B cell (primary cell): ENCODE data around the gene SASH1. TPM values are rescaled to one million over a fixed set of nuclear protein-coding genes. Genes with fewer than 3 reads are reported as not detected.

ENCODE experiments used
- ATAC-seq: fragments of 200-7000 bp; cut with Tn5 transposase; one replicate; pipeline ENCODE4 v1.10.0; 2021; ENCODE audit warnings: low read depth, mild to moderate bottlenecking, moderate number of reproducible peaks, moderate library complexity
- CTCF ChIA-PET: fragments of 350-600 bp; sonication (Branson Sonifier 250); formaldehyde crosslinking; loops from one replicate; lab custom pipeline; 2021; ENCODE audit warnings: antibody characterized with exemption, inconsistent platforms; lab: Charles Lee
- POLR2A ChIA-PET: fragments of 350-600 bp; sonication (Branson Sonifier 250); formaldehyde crosslinking; loops from one replicate; lab custom pipeline; 2021; ENCODE audit warnings: antibody characterized with exemption; lab: Charles Lee
- DNase-seq: peaks from one replicate; pipeline ENCODE4 v3.0.0; 2013
- H2AFZ ChIP-seq: 2 replicates; pipeline ENCODE4 v1.6.1; 2012; ENCODE audit warnings: mild to moderate bottlenecking, low read depth, low read length; ENCODE audit not compliant: insufficient read depth, poor library complexity, severe bottlenecking
- H3K27ac ChIP-seq, 2 donors: 1 replicate in 1 of 2; 2 replicates in 1 of 2; pipeline ENCODE4 v1.5.1; 2012 to 2013; ENCODE audit warnings: low read length in 2 of 2, mild to moderate bottlenecking in 2 of 2, moderate library complexity in 1 of 2
- H3K27me3 ChIP-seq, 4 experiments: fragments of 200-600 bp in 1 of 4; sonication (generic) in 1 of 4; replicated peaks in 1 of 4; 1 replicate in 2 of 4; 2 replicates in 2 of 4; pipeline versions ENCODE4 v1.6.1 to v1.7.0; 2013 to 2016; ENCODE audit warnings: low read length in 3 of 4, mild to moderate bottlenecking in 2 of 4, mixed read lengths in 1 of 4, moderate library complexity in 1 of 4; ENCODE audit not compliant: insufficient read depth in 4 of 4, control insufficient read depth in 3 of 4; ENCODE audit errors: control extremely low read depth in 1 of 4
- H3K36me3 ChIP-seq, 2 experiments: replicated peaks in 1 of 2; 1 replicate in 1 of 2; 2 replicates in 1 of 2; pipeline versions ENCODE4 v1.6.1 to v1.7.1; 2013; ENCODE audit warnings: low read length in 1 of 2; ENCODE audit not compliant: insufficient read depth in 2 of 2, control insufficient read depth in 1 of 2; ENCODE audit errors: control extremely low read depth in 1 of 2, extremely low read depth in 1 of 2
- H3K4me1 ChIP-seq, 2 donors: fragments of 200-600 bp in 1 of 2; sonication (generic) in 1 of 2; 1 replicate in 1 of 2; 2 replicates in 1 of 2; pipeline versions ENCODE4 v1.5.1 to v1.6.1; 2013 to 2017; ENCODE audit warnings: low read length in 2 of 2; ENCODE audit not compliant: control insufficient read depth in 2 of 2, insufficient read depth in 2 of 2
- H3K4me2 ChIP-seq: replicated peaks from 2 replicates; pipeline ENCODE3; 2012; ENCODE audit warnings: mild to moderate bottlenecking, low read depth, low read length; ENCODE audit not compliant: poor library complexity, severe bottlenecking
- H3K4me3 ChIP-seq, 5 experiments: fragments of 200-600 bp in 1 of 5; sonication (generic) in 1 of 5; 1 replicate in 3 of 5; 2 replicates in 2 of 5; pipeline versions ENCODE4 v1.5.1 to v1.7.0; 2011 to 2016; ENCODE audit warnings: low read length in 4 of 5, mild to moderate bottlenecking in 4 of 5, low read depth in 2 of 5, control low read depth in 1 of 5, moderate library complexity in 1 of 5; ENCODE audit not compliant: insufficient read depth in 1 of 5; ENCODE audit errors: control extremely low read depth in 1 of 5, extremely low read depth in 1 of 5
- H3K79me2 ChIP-seq: fragments of 200-600 bp; sonication (generic); one replicate; pipeline ENCODE4 v1.6.0; 2016; ENCODE audit warnings: low read length; ENCODE audit not compliant: control insufficient read depth, insufficient read depth
- H3K9ac ChIP-seq: fragments of 200-600 bp; sonication (generic); 2 replicates; pipeline ENCODE4 v1.6.1; 2017; ENCODE audit warnings: mild to moderate bottlenecking, low read length, moderate library complexity
- H3K9me3 ChIP-seq, 3 donors: one replicate each; pipeline versions ENCODE4 v1.6.1 to v1.7.1; 2013; ENCODE audit warnings: low read length in 2 of 3; ENCODE audit not compliant: control insufficient read depth in 2 of 3, insufficient read depth in 1 of 3; ENCODE audit errors: control extremely low read depth in 1 of 3
- H4K20me1 ChIP-seq: 2 replicates; pipeline ENCODE4 v1.6.0; 2012; ENCODE audit warnings: mild to moderate bottlenecking, low read length; ENCODE audit not compliant: insufficient read depth, control insufficient read depth, poor library complexity, severe bottlenecking
- H3K27ac Mint-ChIP-seq: one replicate; pipeline ENCODE4 v1.8.0; 2021; ENCODE audit warnings: mixed read lengths
- H3K27me3 Mint-ChIP-seq: one replicate; pipeline ENCODE4 v1.8.0; 2021; ENCODE audit warnings: mixed read lengths
- H3K4me1 Mint-ChIP-seq: one replicate; pipeline ENCODE4 v1.8.0; 2021; ENCODE audit warnings: mixed read lengths
- H3K4me3 Mint-ChIP-seq: one replicate; pipeline ENCODE4 v1.8.0; 2021; ENCODE audit warnings: mixed read lengths
- H3K9me3 Mint-ChIP-seq: one replicate; pipeline ENCODE4 v1.8.0; 2022; ENCODE audit warnings: mixed read lengths; ENCODE audit not compliant: insufficient read depth
- CTCF ChIP-seq: fragments of 200-600 bp; IDR thresholded peaks from one replicate; pipeline ENCODE4 v1.8.0; 2022; ENCODE audit warnings: antibody characterized with exemption, mild to moderate bottlenecking
- EZH2 ChIP-seq: IDR thresholded peaks from 2 replicates; pipeline ENCODE4 v1.6.1; 2012; ENCODE audit warnings: borderline replicate concordance, low read depth, mild to moderate bottlenecking, moderate library complexity, low read length; ENCODE audit not compliant: insufficient read depth, poor library complexity, severe bottlenecking
- WGBS: methylation state at CpG from one replicate; pipeline ENCODE4 v1.1.5; 2013; ENCODE audit warnings: missing lambda C conversion rate; ENCODE audit not compliant: insufficient coverage; 5-methylcytosine and 5-hydroxymethylcytosine counted together
- intact Hi-C: fragments of 100-400 bp; cut with micrococcal nuclease; formaldehyde crosslinking; loops from one replicate; pipeline ENCODE4 v1.10.0; 2022
- polyA plus RNA-seq: library from polyadenylated mRNA; depleted of rRNA; stranded (reverse); fragments of >200 nt; gene quantifications from 2 replicates; pipeline ENCODE4 v1.2.3, GENCODE V29; 2012
- total RNA-seq, 2 donors: library from RNA; stranded (reverse); fragments of 120-200 nt in 1 of 2; gene quantifications; 1 replicate in 1 of 2; 2 replicates in 1 of 2; pipeline versions ENCODE4 v1.2.3 to v1.2.4, GENCODE V29; 2013 to 2022

SASH1 gene
- total and polyA plus RNA-seq, 2 donors (not counting 1 experiment from before 2014, with no cell fraction given) = 0.01 to 0.07 TPM

GRCh38 chr6:148317739-148318138, 24.9 kb upstream of the SASH1 start:
- no peaks in the 10 kb centered on the region for H3K4me1 ChIP-seq
- no peak overlapping the region for H2AFZ ChIP-seq
- H3K27me3 Mint-ChIP-seq = peaks cover 3% of the 10 kb centered on the region

GRCh38 chr6:148322704-148323103, 19.9 kb upstream of the SASH1 start:
- no peaks in the 10 kb centered on the region for H3K27me3 ChIP-seq
- Mint-ChIP-seq H3K27me3 (peaks cover 27% of the 10 kb centered on the region), H3K4me1 (no peaks in the 10 kb centered on the region), H3K9me3 (no peaks in the 10 kb centered on the region), H3K27ac (no peak overlapping the region), H3K4me3 (no peak overlapping the region)
- intact Hi-C loops = no loop called here
- H3K4me3 ChIP-seq = no peak overlapping the region
- H3K9ac ChIP-seq = no peak overlapping the region
- no peaks in the 10 kb centered on the region for H3K4me1 ChIP-seq
- ATAC-seq (no peak), DNase-seq (no peak)
- no peaks in the 10 kb centered on the region for H3K36me3 ChIP-seq
- ChIA-PET CTCF (no interaction called here), POLR2A (no interaction called here)
- no peaks in the 10 kb centered on the region for H4K20me1 ChIP-seq
- peaks cover 0 to 5% (median 0%) of the 10 kb centered on the region in 3 donors for H3K9me3 ChIP-seq
- 100% methylated on average over 1 of the region's 3 CpGs for WGBS
- TF ChIP-seq EZH2 (no peak), CTCF (no peak)
- no peak overlapping the region for H3K27ac ChIP-seq
- no peak overlapping the region for H3K4me2 ChIP-seq
- no peak overlapping the region for H2AFZ ChIP-seq
- no peaks in the 10 kb centered on the region for H3K79me2 ChIP-seq

More at GRCh38 chr6:148317739-148318138, 24.9 kb upstream of the SASH1 start:
- TF ChIP-seq CTCF (no peak), EZH2 (no peak)
- Histone ChIP-seq H4K20me1 (no peaks in the 10 kb centered on the region), H3K9ac (no peak overlapping the region), H3K9me3 (peaks cover 0 to 5% (median 0%) of the 10 kb centered on the region in 3 donors), H3K79me2 (no peaks in the 10 kb centered on the region), H3K4me2 (no peak overlapping the region), H3K27me3 (no peaks in the 10 kb centered on the region), H3K36me3 (no peaks in the 10 kb centered on the region), H3K27ac (no peak overlapping the region), H3K4me3 (no peak overlapping the region)
- Mint-ChIP-seq H3K4me3 (no peak overlapping the region), H3K4me1 (no peaks in the 10 kb centered on the region), H3K27ac (no peak overlapping the region), H3K9me3 (no peaks in the 10 kb centered on the region)
- POLR2A ChIA-PET = no interaction called here
- intact Hi-C loops = no loop called here
- ATAC-seq (no peak), DNase-seq (no peak)
- CTCF ChIA-PET = no interaction called here
- 100% methylated on average over 1 of the region's 2 CpGs for WGBS
